ENCODE data around the gene NECTIN2.

DNA sequence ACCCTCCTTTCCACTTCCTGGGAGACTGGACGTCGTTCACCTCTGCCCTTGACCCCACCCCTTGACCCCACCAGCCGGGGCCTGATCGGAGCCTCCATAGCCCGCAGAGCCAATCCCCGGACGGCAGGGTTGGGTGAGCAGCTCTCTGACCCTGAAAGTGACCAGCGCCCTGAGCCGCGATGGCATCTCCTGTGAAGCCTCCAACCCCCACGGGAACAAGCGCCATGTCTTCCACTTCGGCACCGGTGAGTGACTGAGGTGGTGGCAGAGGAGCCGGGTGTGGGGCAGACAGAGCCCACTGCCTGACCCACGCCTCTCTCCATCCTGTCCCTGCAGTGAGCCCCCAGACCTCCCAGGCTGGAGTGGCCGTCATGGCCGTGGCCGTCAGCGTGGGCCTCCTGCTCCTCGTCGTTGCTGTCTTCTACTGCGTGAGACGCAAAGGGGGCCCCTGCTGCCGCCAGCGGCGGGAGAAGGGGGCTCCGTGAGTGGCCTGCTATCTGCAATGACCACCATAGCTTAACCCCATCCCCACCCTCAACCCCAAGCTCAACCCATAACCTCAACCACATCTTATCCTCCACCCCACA is 26.8 kb upstream of the NECTIN2 start:
- no peak for TF ChIP-seq CTCF (IDR thresholded peaks at IDR 0.05)
- TF ChIP-seq POLR2AphosphoS5 (IDR thresholded peaks at IDR 0.05; ENCODE audit: low read depth, low read length), result no peak
